Raji (cell line): ENCODE measurements around the gene RENBP.
A peak's percentile ranks its signal among the peaks of the same experiment; 100 is the strongest.

Experiments
- POLR2A ChIP-seq: IDR thresholded peaks from 2 replicates; pipeline ENCODE4 v1.6.1; 2011; ENCODE audit warnings: low read depth, low read length, control low read depth; ENCODE audit not compliant: insufficient read depth

The RENBP gene

DNA sequence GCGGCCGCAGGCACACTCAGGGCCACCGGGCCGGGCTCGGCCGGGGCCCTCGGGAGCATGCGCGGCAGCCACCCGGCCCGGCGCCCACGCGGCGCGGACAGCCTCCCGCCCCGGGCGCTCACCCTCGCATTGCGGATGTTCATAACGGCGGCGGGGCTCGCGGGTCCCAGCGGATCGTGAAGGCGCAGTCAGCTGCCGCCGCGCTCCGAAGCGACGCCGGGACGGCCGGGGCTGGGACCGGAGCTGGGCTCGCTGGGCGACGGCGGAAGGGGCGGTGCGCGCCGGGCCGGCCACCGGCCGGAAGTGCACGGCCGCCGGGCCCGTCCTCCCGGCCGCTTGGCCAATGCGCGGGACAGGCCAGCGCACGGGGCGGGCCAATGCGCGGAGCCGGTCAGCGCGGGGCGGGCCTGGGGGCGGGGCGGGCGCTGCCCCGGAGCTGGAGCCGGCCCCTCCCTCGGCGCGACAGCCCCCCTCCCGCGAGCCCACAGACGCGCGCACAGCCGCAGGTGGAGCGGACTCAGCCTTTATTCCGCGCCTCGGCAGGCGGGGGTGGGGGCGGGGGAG is 9.6 kb downstream of the RENBP start, which contains the start of gene NAA10:
Gene NAA10 (minus strand): TSS at position 276 of the 564 bp plus-strand sequence. CDS start 133 bp downstream, at position 143.
- peak; percentile 35; the same call in 1 of the 2 replicates for TF ChIP-seq POLR2A

DNA sequence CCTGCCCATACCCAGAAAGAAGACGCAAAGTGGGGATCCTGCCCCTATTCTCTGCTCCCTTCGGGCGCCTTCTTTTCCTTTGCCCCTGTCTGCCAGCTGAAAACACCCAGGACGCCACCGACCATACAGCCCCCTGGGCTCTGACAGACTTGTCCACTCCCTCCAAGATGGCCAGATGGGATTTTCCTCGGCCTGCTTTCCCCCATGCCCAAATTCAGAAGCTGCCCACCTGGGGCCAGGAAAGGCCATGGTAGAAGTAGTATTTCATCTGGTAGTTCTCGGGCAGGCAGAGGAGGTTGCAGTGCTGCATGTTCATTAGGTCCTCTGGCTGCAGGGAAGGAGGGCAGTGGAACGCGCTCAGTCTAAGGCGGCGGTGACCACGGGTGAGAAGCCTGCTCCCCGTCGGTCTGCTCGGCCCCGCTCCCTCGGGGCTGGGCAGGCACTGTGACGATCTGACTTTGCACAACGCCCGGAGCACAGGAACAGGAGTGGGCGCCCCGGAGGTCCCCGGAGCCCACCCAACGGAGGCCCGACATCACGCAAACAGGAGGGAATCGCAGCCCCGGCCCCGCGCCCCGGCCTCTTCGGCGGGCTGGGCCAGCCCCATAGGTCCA is 10.2 kb downstream of the RENBP start:
- no peak for TF ChIP-seq POLR2A

GRCh38 chrX:153933748-153934147 is 10.7 kb downstream of the RENBP start:
- TF ChIP-seq POLR2A = no peak

- TF ChIP-seq POLR2A = no peak
Observed at GRCh38 chrX:153932220-153932915, 12.1 kb downstream of the RENBP start.

- TF ChIP-seq POLR2A = no peak
Observed at GRCh38 chrX:153931748-153932147, 12.7 kb downstream of the RENBP start.

DNA sequence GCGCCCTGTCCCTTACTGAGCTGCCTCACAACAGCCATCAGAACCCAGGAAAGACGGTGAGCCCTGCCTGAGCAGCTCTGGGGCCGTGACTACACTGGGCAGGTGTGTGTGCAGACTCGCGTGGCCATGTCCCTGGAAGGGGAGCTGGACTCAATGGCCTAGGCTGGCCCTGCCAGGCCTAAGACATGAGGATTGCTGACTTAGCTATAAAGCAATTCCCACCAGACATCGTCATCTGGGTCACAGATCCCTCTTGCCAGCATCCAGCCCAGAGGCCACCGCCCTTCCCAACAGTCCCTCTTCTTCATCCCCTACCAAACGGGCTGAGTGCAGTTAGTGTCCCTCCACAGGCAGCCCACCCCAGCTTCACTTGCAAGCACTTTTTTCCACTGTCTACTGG is 13.3 kb downstream of the RENBP start:
- no peak for TF ChIP-seq POLR2A

- TF ChIP-seq POLR2A = no peak
Observed at GRCh38 chrX:153930011-153930910, 14.2 kb downstream of the RENBP start.

GRCh38 chrX:153929576-153929975 is 14.9 kb downstream of the RENBP start:
- no peak for TF ChIP-seq POLR2A

DNA sequence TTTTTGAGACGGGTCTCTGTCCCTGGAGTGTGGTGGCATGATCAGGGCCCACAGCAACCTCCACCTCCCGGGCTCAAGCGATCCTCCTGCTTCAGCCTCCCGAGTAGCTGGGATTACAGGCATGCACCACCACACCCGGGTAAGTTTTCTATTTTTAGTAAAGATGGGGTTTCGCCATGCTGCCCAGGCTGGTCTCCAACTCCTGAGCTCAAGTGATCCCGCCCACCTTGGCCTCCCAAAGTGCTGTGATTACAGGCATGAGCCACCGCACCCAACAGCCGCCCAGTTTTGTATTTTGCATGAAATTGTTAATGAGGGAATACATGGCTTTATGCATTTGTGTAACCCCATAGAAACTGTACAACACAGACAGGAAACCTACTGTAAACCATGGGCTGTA is 15.6 kb downstream of the RENBP start:
- no peak for TF ChIP-seq POLR2A

GRCh38 chrX:153927922-153928760 is 16.3 kb downstream of the RENBP start:
- peak; percentile 61 for TF ChIP-seq POLR2A

GRCh38 chrX:153927672-153927921 is 16.8 kb downstream of the RENBP start:
- no peak for TF ChIP-seq POLR2A

DNA sequence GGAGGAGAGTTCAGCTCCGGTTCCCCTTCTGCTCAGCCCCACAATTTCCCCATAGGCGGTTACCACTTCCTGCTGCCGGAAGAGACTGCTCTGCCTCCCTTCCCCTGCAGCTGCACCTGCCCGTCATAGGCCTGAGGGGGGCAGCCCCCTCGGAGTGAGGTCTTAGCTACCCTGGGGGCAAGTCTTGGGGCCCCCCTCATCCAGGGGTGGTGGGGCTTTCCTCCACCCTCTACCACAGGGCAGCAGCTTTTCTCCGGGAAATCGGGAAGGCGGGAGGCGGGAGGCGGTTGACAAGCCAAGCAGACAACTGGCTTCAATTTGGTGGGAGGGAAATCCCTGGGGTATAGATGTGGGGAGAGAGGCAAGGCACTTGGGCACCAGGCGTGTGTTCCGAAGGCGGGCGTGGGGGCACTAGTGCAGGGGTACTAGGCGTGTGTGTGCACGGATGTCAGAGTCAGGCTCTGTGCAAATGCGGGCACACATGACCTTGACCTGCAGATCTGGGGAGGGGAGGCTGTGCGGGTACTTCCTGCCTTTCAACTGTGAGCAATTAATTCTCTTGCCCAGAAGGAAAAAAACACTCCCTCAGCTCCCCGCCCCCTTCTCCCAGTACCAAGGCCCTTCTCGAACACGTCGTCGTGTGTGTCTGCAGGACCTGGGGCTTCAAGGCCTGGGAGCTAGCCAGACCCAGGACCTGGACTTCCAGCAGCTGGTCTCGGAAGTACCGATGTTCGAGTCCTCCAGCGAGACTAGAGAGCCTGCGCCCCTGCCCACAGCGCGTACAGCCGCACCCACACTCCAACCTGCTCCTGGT is 17.4 kb downstream of the RENBP start:
- TF ChIP-seq POLR2A = peak; percentile 62

DNA sequence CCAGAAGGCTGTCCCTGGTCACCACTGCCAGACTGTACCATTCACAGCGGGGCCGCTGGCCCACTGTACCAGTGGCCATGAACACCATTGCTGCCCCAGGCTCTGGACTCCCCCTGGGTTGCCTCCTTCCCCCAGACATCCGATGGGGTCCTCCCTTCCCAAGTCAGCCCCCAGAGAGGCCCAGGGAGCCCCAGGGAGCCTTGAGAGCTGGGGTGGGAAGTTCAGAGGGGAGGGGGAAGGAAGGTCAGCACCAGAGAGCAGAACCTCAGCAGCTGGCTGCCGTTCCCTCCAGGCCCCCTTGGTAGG is 17.9 kb downstream of the RENBP start:
- no peak for TF ChIP-seq POLR2A

- TF ChIP-seq POLR2A = peak; percentile 44; the same call in 1 of the 2 replicates
Observed at GRCh38 chrX:153925739-153926551, 18.5 kb downstream of the RENBP start, which contains the start of gene ARHGAP4. TSS of gene ARHGAP4 (minus strand) at chrX:153926264. CDS start at chrX:153926202, 62 bp downstream.

DNA sequence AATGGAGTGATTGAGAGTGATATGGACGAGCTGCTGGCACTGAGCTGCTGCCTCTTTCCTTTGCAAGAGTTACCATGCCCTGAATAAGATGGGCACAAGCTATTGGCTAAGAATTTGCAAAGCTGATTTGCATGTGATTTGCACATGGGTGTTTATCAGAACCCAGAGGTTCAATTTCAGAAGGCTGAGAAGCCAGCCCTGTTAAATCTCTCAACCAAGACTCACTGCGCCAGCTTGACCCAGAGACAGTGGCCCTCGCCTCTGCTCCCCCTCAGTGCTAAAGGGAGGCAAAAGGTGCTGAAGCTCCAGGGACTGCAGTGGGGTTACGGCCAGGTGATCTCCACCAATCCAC is 19.1 kb downstream of the RENBP start:
- TF ChIP-seq POLR2A = peak; percentile 96
